Right atrium auricular region (tissue), 2 donors: ENCODE measurements around the gene ZBTB20. TPM values are rescaled to one million over a fixed set of nuclear protein-coding genes. Genes with fewer than 3 reads are reported as not detected.

Experiments used
- DNase-seq: peaks from one replicate; pipeline ENCODE4 v3.0.0-alpha.2; 2019; ENCODE audit warnings: low spot score
- H3K27ac ChIP-seq, 2 donors: fragments of 200-600 bp; sonication (generic); 1 replicate in 1 of 2; 2 replicates in 1 of 2; pipeline ENCODE4 v1.5.1; 2016 to 2019
- H3K27me3 ChIP-seq, 2 donors: fragments of 200-600 bp; sonication (generic); one replicate each; pipeline versions ENCODE4 v1.5.1 to v1.6.0; 2017 to 2019
- H3K36me3 ChIP-seq: fragments of 200-600 bp; sonication (generic); one replicate; pipeline ENCODE4 v1.5.1; 2016
- H3K4me1 ChIP-seq, 2 donors: fragments of 200-600 bp; sonication (generic); one replicate each; pipeline versions ENCODE4 v1.5.1 to v1.6.0; 2017 to 2019
- H3K4me3 ChIP-seq, 2 donors: fragments of 200-600 bp; sonication (generic); 1 replicate in 1 of 2; 2 replicates in 1 of 2; pipeline ENCODE4 v1.5.1; 2017 to 2019; ENCODE audit warnings: mild to moderate bottlenecking in 1 of 2, moderate library complexity in 1 of 2
- H3K9me3 ChIP-seq, 2 donors: fragments of 200-600 bp; sonication (generic); one replicate each; pipeline ENCODE4 v1.5.1; 2019
- CTCF ChIP-seq, 2 donors: fragments of 200-600 bp; sonication (generic); IDR thresholded peaks; one replicate each; pipeline ENCODE4 v1.5.1; 2019; ENCODE audit warnings: antibody characterized with exemption in 2 of 2
- total RNA-seq, 2 donors: library from RNA; depleted of rRNA; stranded (reverse); fragments of >200 nt; gene quantifications; one replicate each; pipeline ENCODE4 v1.1.0, GENCODE V29; 2016

Gene ZBTB20
- total RNA-seq, 2 donors from 2014 or later: 84.6 to 90.8 TPM

GRCh38 chr3:114903213-114903612 is 243.9 kb downstream of the ZBTB20 start:
- no peaks in the 10 kb centered on the region for H3K9me3 ChIP-seq
- no peaks in the 10 kb centered on the region for H3K36me3 ChIP-seq
- no peak for TF ChIP-seq CTCF (IDR thresholded peaks at IDR 0.05)
- H3K27me3 ChIP-seq: no peaks in the 10 kb centered on the region
- H3K4me3 ChIP-seq: no peak overlapping the region
- peaks cover 0 to 42% of the 10 kb centered on the region in 2 donors for H3K4me1 ChIP-seq
- DNase-seq: no peak
- H3K27ac ChIP-seq: peak overlapping the region; percentile 28 to 52

DNA sequence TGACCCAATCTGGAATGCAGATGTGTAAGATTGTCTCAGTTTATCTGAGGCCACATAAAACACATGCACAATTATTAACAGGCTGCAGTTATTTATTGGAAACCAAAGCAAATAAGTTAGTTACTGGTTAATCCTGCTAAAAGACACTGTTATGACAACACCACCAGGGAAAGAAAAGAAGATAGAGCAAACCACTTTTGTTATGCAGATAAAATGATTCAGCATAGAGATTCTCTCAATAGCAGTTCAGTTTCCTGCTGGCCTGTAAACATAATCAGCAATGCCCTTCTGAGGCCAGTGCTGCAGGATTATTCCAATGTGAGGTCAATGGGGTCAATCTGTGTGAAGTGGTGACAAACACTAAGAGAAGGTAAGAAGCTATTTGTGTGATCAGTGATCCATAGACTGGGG is 244.4 kb downstream of the ZBTB20 start:
- TF ChIP-seq CTCF (IDR thresholded peaks at IDR 0.05): no peak
- Histone ChIP-seq H3K9me3 (no peaks in the 10 kb centered on the region), H3K27ac (peak overlapping the region; percentile 28 to 52), H3K36me3 (no peaks in the 10 kb centered on the region), H3K27me3 (no peaks in the 10 kb centered on the region), H3K4me3 (no peak overlapping the region), H3K4me1 (peaks cover 0 to 42% of the 10 kb centered on the region in 2 donors)
- no peak for DNase-seq

GRCh38 chr3:114900908-114901307 is 246.2 kb downstream of the ZBTB20 start:
- no peaks in the 10 kb centered on the region for H3K36me3 ChIP-seq
- no peaks in the 10 kb centered on the region for H3K9me3 ChIP-seq
- TF ChIP-seq CTCF (IDR thresholded peaks at IDR 0.05): no peak
- peak overlapping the region in 1 of 2 donors; percentile 29 for H3K4me3 ChIP-seq
- H3K4me1 ChIP-seq: peaks cover 0 to 42% of the 10 kb centered on the region in 2 donors
- DNase-seq: no peak
- H3K27ac ChIP-seq: peak overlapping the region; percentile 28 to 55
- H3K27me3 ChIP-seq: no peaks in the 10 kb centered on the region

DNA sequence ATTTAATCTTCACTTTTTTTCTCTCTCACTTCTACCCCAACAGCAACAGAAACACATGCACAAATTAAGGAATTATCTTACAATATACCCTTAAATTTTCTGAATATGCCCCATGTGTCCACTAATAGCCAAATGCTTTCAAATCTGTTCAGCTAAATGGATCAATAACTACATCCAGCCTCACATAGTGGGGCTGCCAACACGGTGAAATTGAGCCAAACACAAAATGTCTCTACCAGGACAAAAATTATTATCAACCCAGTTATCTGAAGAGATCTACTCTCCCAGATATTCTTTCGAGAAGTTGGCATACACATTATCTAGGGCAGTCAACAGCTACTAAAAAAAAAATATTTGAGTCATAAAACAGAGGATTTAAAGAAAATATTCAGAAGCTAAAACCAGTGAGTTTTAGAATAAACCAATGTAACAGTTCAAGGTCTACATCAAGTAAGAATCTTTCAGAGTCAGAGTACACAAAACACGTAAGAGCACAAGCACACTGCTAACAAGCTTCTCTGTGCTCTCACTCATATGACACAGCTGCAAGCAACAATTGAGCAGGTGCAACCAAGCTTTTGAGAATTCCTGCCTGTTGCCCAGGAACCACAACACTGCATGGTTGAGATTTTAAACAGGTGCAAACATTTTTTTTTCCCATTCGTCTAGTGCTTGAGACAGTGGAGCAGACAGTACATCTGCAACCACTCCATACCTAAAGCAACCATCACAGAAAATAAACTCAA is 247.7 kb downstream of the ZBTB20 start:
- Histone ChIP-seq H3K36me3 (no peaks in the 10 kb centered on the region), H3K4me1 (peaks cover 0 to 40% of the 10 kb centered on the region in 2 donors), H3K9me3 (no peaks in the 10 kb centered on the region), H3K27me3 (no peaks in the 10 kb centered on the region), H3K27ac (peak overlapping the region; percentile 23 to 55), H3K4me3 (no peak overlapping the region)
- TF ChIP-seq CTCF (IDR thresholded peaks at IDR 0.05): no peak
- no peak for DNase-seq

GRCh38 chr3:114896978-114897377 is 250.1 kb downstream of the ZBTB20 start:
- Histone ChIP-seq H3K27ac (no peak overlapping the region), H3K9me3 (no peaks in the 10 kb centered on the region), H3K27me3 (no peaks in the 10 kb centered on the region), H3K4me1 (peaks cover 0 to 26% of the 10 kb centered on the region in 2 donors), H3K4me3 (no peak overlapping the region), H3K36me3 (no peaks in the 10 kb centered on the region)
- no peak for DNase-seq
- TF ChIP-seq CTCF (IDR thresholded peaks at IDR 0.05): no peak

GRCh38 chr3:114893361-114893760 is 253.7 kb downstream of the ZBTB20 start:
- no peaks in the 10 kb centered on the region for H3K9me3 ChIP-seq
- H3K4me3 ChIP-seq: no peak overlapping the region
- H3K4me1 ChIP-seq: peaks cover 0 to 5% of the 10 kb centered on the region in 2 donors
- H3K27ac ChIP-seq: no peak overlapping the region
- H3K27me3 ChIP-seq: no peaks in the 10 kb centered on the region
- no peaks in the 10 kb centered on the region for H3K36me3 ChIP-seq
- DNase-seq: no peak
- no peak for TF ChIP-seq CTCF (IDR thresholded peaks at IDR 0.05)
